Mucosa of rectum (tissue), 2 donors: ENCODE measurements around the gene ZP1.
"Not testable (repeated sequence)": the region's sequence is repeated elsewhere in the genome, so short reads cannot be mapped to it uniquely, and the experiment has no call there.

ENCODE experiments used
- H3K27ac ChIP-seq, 2 donors: one replicate each; pipeline ENCODE4 v1.7.0; 2013; ENCODE audit warnings: inconsistent platforms in 2 of 2, low read depth in 2 of 2, low read length in 2 of 2
- H3K27me3 ChIP-seq, 2 donors: one replicate each; pipeline ENCODE4 v1.7.0; 2013; ENCODE audit warnings: low read length in 2 of 2; ENCODE audit not compliant: control insufficient read depth in 2 of 2, insufficient read depth in 2 of 2
- H3K36me3 ChIP-seq, 2 donors: one replicate each; pipeline ENCODE4 v1.7.0; 2013; ENCODE audit warnings: low read length in 2 of 2; ENCODE audit not compliant: control insufficient read depth in 2 of 2, insufficient read depth in 2 of 2
- H3K4me1 ChIP-seq, 2 donors: one replicate each; pipeline ENCODE4 v1.7.0; 2013; ENCODE audit warnings: low read length in 2 of 2, mild to moderate bottlenecking in 1 of 2; ENCODE audit not compliant: control insufficient read depth in 2 of 2, insufficient read depth in 2 of 2
- H3K4me3 ChIP-seq, 2 donors: one replicate each; pipeline ENCODE4 v1.7.0; 2013; ENCODE audit warnings: low read length in 2 of 2
- H3K9ac ChIP-seq, 2 donors: one replicate each; pipeline ENCODE4 v1.7.0; 2013; ENCODE audit warnings: low read length in 2 of 2, low read depth in 1 of 2, mild to moderate bottlenecking in 1 of 2
- H3K9me3 ChIP-seq, 2 donors: one replicate each; pipeline ENCODE4 v1.7.0; 2013; ENCODE audit warnings: low read length in 2 of 2; ENCODE audit not compliant: control insufficient read depth in 2 of 2
- donor health status: healthy.
- donor health status: Normal muscosa, but diverticular disease.

ZP1 gene

GRCh38 chr11:60866911-60867870 is at the start of gene ZP1:
ZP1 (plus strand) TSS chr11:60867542; CDS start chr11:60867562, 20 bp downstream.
- peaks cover 7 to 8% of the 10 kb centered on the region in 2 donors for H3K4me1 ChIP-seq
- H3K27me3 ChIP-seq: no peaks in the 10 kb centered on the region
- H3K27ac ChIP-seq: no peak within 1 kb of the TSS
- H3K36me3 ChIP-seq: no peaks in the 10 kb centered on the region
- no peak within 1 kb of the TSS for H3K4me3 ChIP-seq
- H3K9me3 ChIP-seq: no peaks in the 10 kb centered on the region
- no peak within 1 kb of the TSS for H3K9ac ChIP-seq

DNA sequence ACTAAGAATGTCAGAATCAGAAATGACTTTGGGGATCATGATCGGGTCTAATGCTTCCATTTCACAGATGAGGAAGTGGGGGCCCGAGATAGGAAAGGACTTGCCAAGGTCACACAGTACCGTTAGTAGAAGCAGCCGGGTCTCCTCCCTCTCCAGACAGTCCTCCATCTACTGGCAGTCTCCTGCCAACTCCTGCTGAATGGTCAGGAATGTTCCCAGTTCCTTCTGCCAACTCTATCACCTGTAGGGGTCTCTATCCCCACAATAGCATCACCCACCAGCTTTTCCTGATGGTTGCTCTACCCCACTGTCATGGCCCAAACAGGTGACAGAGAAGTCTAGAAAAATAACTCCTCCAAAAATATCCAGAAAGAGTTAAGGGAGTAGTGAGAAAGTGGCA is 49.3 kb upstream of the ZP1 start:
- Histone ChIP-seq H3K4me3 (no peak overlapping the region), H3K27me3 (no peaks in the 10 kb centered on the region), H3K9me3 (peaks cover 4 to 8% of the 10 kb centered on the region in 2 donors), H3K36me3 (no peaks in the 10 kb centered on the region), H3K27ac (no peak overlapping the region), H3K4me1 (no peaks in the 10 kb centered on the region), H3K9ac (no peak overlapping the region)

GRCh38 chr11:60821827-60822599 is 45.3 kb upstream of the ZP1 start:
- Histone ChIP-seq H3K9me3 (peaks cover under 1 to 1% of the 10 kb centered on the region in 2 donors), H3K9ac (no peak overlapping the region), H3K36me3 (no peaks in the 10 kb centered on the region), H3K4me3 (no peak overlapping the region), H3K4me1 (no peaks in the 10 kb centered on the region), H3K27ac (no peak overlapping the region), H3K27me3 (no peaks in the 10 kb centered on the region)

- not testable (repeated sequence) for H3K9ac ChIP-seq, H3K9me3 ChIP-seq, H3K27ac ChIP-seq, H3K36me3 ChIP-seq, H3K27me3 ChIP-seq, H3K4me3 ChIP-seq, H3K4me1 ChIP-seq
Observed at GRCh38 chr11:60823745-60824306, 43.5 kb upstream of the ZP1 start.

DNA sequence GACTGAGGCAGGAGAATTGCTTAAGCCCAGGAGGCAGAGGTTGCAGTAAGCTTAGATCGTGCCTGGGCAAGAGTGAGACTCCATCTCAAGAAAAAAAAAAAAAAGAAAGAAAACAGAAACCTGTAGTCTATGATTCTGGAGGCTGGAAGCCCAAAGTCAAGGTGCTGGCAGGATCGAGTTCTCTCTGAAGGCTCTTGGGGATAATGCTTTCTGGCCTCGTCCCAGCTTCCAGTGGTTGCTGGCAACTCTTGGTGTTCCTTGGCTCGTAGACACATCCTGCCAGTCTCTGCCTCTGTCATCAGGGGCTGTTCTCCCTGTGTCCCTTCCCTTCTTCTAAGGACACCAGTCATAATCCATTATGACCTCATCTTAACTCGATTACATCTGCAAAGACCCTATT is 42.2 kb upstream of the ZP1 start:
- H3K27ac ChIP-seq: no peak overlapping the region
- no peaks in the 10 kb centered on the region for H3K4me1 ChIP-seq
- H3K9me3 ChIP-seq: no peaks in the 10 kb centered on the region
- H3K27me3 ChIP-seq: no peaks in the 10 kb centered on the region
- no peak overlapping the region for H3K9ac ChIP-seq
- no peak overlapping the region for H3K4me3 ChIP-seq
- H3K36me3 ChIP-seq: no peaks in the 10 kb centered on the region

- Histone ChIP-seq H3K27ac (no peak overlapping the region), H3K36me3 (no peaks in the 10 kb centered on the region), H3K4me3 (no peak overlapping the region), H3K27me3 (no peaks in the 10 kb centered on the region), H3K9ac (no peak overlapping the region), H3K9me3 (no peaks in the 10 kb centered on the region), H3K4me1 (peaks cover 0 to 4% of the 10 kb centered on the region in 2 donors)
Observed at GRCh38 chr11:60825790-60826189, 41.6 kb upstream of the ZP1 start.

DNA sequence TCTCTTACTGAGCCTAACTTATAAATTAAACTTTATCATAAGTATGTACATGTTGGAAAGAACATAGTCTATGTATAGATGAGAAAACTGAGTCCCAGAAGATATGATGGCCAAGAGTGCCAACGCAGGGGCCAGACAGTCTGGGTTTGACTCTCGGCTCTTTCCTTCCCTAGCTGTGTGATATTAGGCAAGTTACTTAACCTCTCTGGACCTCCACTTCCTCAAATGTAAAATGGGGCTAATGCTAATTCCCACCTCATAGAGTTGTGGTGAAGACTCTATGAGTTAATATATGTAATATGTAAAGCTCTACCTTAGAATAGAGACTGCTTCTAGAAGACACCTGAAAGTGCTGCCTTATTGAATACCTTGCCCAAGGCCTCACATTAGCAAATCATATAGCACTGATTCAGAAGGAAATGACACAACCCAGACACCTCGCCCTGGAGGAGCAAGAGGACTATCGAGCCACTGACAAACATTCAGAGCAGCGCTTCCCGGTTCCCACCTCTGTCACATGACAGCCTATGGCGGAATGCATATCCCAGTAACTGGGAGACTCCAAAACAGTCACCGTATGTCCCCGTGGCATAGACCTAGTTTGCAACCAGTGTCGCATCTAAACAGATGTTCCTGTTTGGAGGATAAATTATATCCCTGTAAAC is 36.7 kb upstream of the ZP1 start:
- peak overlapping the region in 1 of 2 donors; percentile 4 for H3K4me3 ChIP-seq
- H3K9me3 ChIP-seq: no peaks in the 10 kb centered on the region
- no peaks in the 10 kb centered on the region for H3K27me3 ChIP-seq
- peaks cover 8 to 20% of the 10 kb centered on the region in 2 donors for H3K4me1 ChIP-seq
- H3K9ac ChIP-seq: peak overlapping the region in 1 of 2 donors; percentile 5
- H3K27ac ChIP-seq: peak overlapping the region in 1 of 2 donors; percentile 34
- no peaks in the 10 kb centered on the region for H3K36me3 ChIP-seq

GRCh38 chr11:60831143-60831500 is 36.2 kb upstream of the ZP1 start:
- Histone ChIP-seq H3K9ac (peak overlapping the region in 1 of 2 donors; percentile 5), H3K36me3 (no peaks in the 10 kb centered on the region), H3K27ac (peak overlapping the region in 1 of 2 donors; percentile 34), H3K4me1 (peaks cover 9 to 20% of the 10 kb centered on the region in 2 donors), H3K9me3 (no peaks in the 10 kb centered on the region), H3K27me3 (no peaks in the 10 kb centered on the region), H3K4me3 (peak overlapping the region in 1 of 2 donors; percentile 4)

DNA sequence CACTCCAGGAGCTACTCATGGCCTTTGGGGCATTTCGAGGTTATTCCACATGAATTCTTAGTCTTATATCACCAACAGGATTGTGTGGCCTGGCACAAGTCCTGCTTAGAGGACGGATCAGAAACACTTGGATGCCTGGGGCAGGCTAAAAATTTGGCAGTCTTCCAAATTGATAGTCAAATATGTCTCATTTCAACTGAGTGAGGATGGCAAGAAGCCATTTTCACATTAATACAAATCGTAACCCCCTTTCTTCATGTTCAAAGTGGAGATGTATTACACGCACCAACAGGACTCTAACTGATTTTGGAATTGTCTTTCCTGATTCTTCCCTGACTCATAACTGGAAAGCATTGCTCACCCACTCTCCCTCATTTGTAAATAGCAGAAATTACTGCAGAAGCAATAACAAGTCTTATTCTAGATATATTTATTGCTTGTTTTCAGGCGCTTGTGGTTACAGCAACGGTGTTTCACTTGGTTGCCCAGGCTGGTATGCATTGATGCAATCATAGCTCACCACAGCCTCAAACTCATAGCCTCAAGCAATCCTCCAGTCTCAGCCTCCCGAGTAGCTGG is 35.8 kb upstream of the ZP1 start:
- Histone ChIP-seq H3K27ac (no peak overlapping the region), H3K9me3 (no peaks in the 10 kb centered on the region), H3K36me3 (no peaks in the 10 kb centered on the region), H3K27me3 (no peaks in the 10 kb centered on the region), H3K4me1 (peaks cover 9 to 20% of the 10 kb centered on the region in 2 donors), H3K9ac (no peak overlapping the region), H3K4me3 (no peak overlapping the region)
